HG03575 (cell line): Measurements from ENCODE around the gene ATP8A2.

Source experiments
- ATAC-seq: cut with Tn5 transposase; IDR thresholded peaks from one replicate; pipeline ENCODE4 v1.9.1; 2021; ENCODE audit not compliant: unreplicated experiment, insufficient number of reproducible peaks, low FRiP score; ENCODE audit errors: extremely low read depth

The ATP8A2 gene

GRCh38 chr13:25906191-25906661 lies 534.5 kb downstream of the ATP8A2 start:
- no peak for ATAC-seq

- ATAC-seq: no peak
Measured at GRCh38 chr13:25908366-25908765, 536.6 kb downstream of the ATP8A2 start.

GRCh38 chr13:25910243-25910642 lies 538.5 kb downstream of the ATP8A2 start:
- ATAC-seq: no peak

GRCh38 chr13:25910991-25911419 lies 539.2 kb downstream of the ATP8A2 start:
- no peak for ATAC-seq

- ATAC-seq: no peak
Measured at GRCh38 chr13:25912961-25913360, 541.2 kb downstream of the ATP8A2 start.

GRCh38 chr13:25915840-25916518 lies 544.2 kb downstream of the ATP8A2 start:
- no peak for ATAC-seq

GRCh38 chr13:25920277-25920676 lies 548.5 kb downstream of the ATP8A2 start:
- ATAC-seq: no peak

- ATAC-seq: no peak
Measured at GRCh38 chr13:25920931-25921330, 549.2 kb downstream of the ATP8A2 start.

- ATAC-seq: no peak
Measured at GRCh38 chr13:25922376-25922775, 550.6 kb downstream of the ATP8A2 start.

- ATAC-seq: no peak
Measured at GRCh38 chr13:25923217-25924085, 551.7 kb downstream of the ATP8A2 start.

- no peak for ATAC-seq
Measured at GRCh38 chr13:25927363-25927762, 555.6 kb downstream of the ATP8A2 start.

- ATAC-seq: no peak
Measured at GRCh38 chr13:25927932-25928331, 556.2 kb downstream of the ATP8A2 start.

- ATAC-seq: no peak
Measured at GRCh38 chr13:25928941-25929505, 557.2 kb downstream of the ATP8A2 start.

GRCh38 chr13:25929816-25930215 lies 558.0 kb downstream of the ATP8A2 start:
- no peak for ATAC-seq

- no peak for ATAC-seq
Measured at GRCh38 chr13:25930653-25931052, 558.9 kb downstream of the ATP8A2 start.

- ATAC-seq: no peak
Measured at GRCh38 chr13:25932365-25932764, 560.6 kb downstream of the ATP8A2 start.

- ATAC-seq: no peak
Measured at GRCh38 chr13:25933520-25933919, 561.7 kb downstream of the ATP8A2 start.

GRCh38 chr13:25934127-25934526 lies 562.4 kb downstream of the ATP8A2 start:
- ATAC-seq: no peak

- ATAC-seq: no peak
Measured at GRCh38 chr13:25939961-25940687, 568.4 kb downstream of the ATP8A2 start.
